ENCODE data around the gene F13A1.

DNA sequence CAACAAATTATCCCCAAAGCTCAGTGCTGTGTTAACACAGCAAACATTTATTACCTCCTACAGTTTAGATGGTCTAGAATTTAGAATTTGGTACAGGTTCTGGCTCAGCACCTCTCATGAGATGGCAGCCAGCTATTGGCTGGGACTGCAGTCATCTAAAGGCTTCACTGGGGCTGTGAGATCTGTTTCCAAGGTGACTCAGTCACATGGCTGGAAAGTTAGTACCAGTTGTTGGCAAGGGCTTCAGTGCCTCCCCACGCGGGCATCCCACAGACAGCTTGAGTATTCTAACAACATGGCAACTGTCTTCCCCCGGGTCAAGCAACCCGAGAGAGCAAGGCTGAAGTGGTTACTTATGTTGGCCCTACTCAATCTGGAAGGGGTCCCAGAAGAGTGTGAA is 44.8 kb upstream of the F13A1 start:
- no peak for TF ChIP-seq CHD4 (IDR thresholded peaks at IDR 0.05; ENCODE audit: borderline replicate concordance)
- TF ChIP-seq, protein P1, sequence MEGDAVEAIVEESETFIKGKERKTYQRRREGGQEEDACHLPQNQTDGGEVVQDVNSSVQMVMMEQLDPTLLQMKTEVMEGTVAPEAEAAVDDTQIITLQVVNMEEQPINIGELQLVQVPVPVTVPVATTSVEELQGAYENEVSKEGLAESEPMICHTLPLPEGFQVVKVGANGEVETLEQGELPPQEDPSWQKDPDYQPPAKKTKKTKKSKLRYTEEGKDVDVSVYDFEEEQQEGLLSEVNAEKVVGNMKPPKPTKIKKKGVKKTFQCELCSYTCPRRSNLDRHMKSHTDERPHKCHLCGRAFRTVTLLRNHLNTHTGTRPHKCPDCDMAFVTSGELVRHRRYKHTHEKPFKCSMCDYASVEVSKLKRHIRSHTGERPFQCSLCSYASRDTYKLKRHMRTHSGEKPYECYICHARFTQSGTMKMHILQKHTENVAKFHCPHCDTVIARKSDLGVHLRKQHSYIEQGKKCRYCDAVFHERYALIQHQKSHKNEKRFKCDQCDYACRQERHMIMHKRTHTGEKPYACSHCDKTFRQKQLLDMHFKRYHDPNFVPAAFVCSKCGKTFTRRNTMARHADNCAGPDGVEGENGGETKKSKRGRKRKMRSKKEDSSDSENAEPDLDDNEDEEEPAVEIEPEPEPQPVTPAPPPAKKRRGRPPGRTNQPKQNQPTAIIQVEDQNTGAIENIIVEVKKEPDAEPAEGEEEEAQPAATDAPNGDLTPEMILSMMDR (IDR thresholded peaks at IDR 0.05) = no peak
